Right lobe of liver (tissue), 6 donors: ENCODE data around the gene MBOAT2. TPM values are rescaled to one million over a fixed set of nuclear protein-coding genes. Genes with fewer than 3 reads are reported as not detected.

ENCODE experiments used
- ATAC-seq, 4 donors: fragments of 200-7000 bp; cut with Tn5 transposase; one replicate each; pipeline ENCODE4 v1.9.1; 2020; ENCODE audit warnings: mild to moderate bottlenecking in 4 of 4, moderate library complexity in 4 of 4
- DNase-seq, 3 donors: peaks; one replicate each; pipeline ENCODE4 v3.0.0-alpha.2; 2020
- H3K27ac ChIP-seq, 3 donors: fragments of 200-600 bp; one replicate each; pipeline ENCODE4 v1.8.0; 2022
- H3K27me3 ChIP-seq, 2 donors: fragments of 200-600 bp; one replicate each; pipeline ENCODE4 v1.8.0; 2022
- H3K36me3 ChIP-seq, 4 donors: fragments of 200-600 bp; sonication (generic) in 1 of 4; one replicate each; pipeline versions ENCODE4 v1.5.1 to v1.8.0; 2017 to 2022; ENCODE audit warnings: control low read depth in 1 of 4
- H3K4me1 ChIP-seq, 4 donors: fragments of 200-600 bp; sonication (generic) in 1 of 4; one replicate each; pipeline versions ENCODE4 v1.5.1 to v1.8.0; 2017 to 2022; ENCODE audit warnings: control low read depth in 1 of 4
- H3K4me3 ChIP-seq, 3 donors: fragments of 200-600 bp; one replicate each; pipeline ENCODE4 v1.8.0; 2022
- H3K9me3 ChIP-seq, 4 donors: fragments of 200-600 bp; sonication (generic) in 1 of 4; one replicate each; pipeline versions ENCODE4 v1.5.1 to v1.8.0; 2017 to 2022; ENCODE audit warnings: control low read depth in 1 of 4
- CTCF ChIP-seq, 4 donors: fragments of 200-600 bp in 3 of 4; fragments of 450-650 bp in 1 of 4; IDR thresholded peaks; one replicate each; pipeline versions ENCODE4 v1.5.1 to v1.8.0; 2016 to 2022; ENCODE audit warnings: antibody characterized with exemption in 4 of 4, mild to moderate bottlenecking in 2 of 4
- POLR2A ChIP-seq: fragments of 450-650 bp; IDR thresholded peaks from one replicate; pipeline ENCODE4 v1.6.1; 2017; ENCODE audit warnings: antibody characterized with exemption, mild to moderate bottlenecking
- WGBS: methylation state at CpG from one replicate; pipeline ENCODE4 v1.1.6; 2018; ENCODE audit warnings: low coverage, low lambda C conversion rate; ENCODE audit not compliant: insufficient coverage; ENCODE audit errors: missing lambda C conversion rate; 5-methylcytosine and 5-hydroxymethylcytosine counted together
- intact Hi-C, 2 donors: fragments of 100-400 bp; cut with DNase I; formaldehyde crosslinking; loops; one replicate each; pipeline versions ENCODE4 v1.11.2 to v1.14.1; 2022
- total RNA-seq, 6 experiments: library from RNA; depleted of rRNA in 2 of 6; stranded (reverse); fragments of >200 nt in 2 of 6; fragmentation: NEBNext Ultra II Directional in 3 of 6; extraction: Animal tissue kit (Norgen Biotek cat#: 25700) in 3 of 6; gene quantifications; one replicate each; pipeline versions ENCODE4 v1.1.0 to v1.2.4, GENCODE V29; 2016 to 2023
- donor health status: DM: no; HTN: yes; CAD: no.
- donor health status: DM: no; HTN: no; CAD: no.
- donor health status: DM: no; HTN: no; CAD: no.
- donor health status: DM: no; HTN: yes; CAD: no.
- donor health status: DM: no; HTN: yes; CAD: no.

MBOAT2 gene
- total RNA-seq, 6 experiments from 2014 or later = 0.50 to 1.9 (median 1.5) TPM

DNA sequence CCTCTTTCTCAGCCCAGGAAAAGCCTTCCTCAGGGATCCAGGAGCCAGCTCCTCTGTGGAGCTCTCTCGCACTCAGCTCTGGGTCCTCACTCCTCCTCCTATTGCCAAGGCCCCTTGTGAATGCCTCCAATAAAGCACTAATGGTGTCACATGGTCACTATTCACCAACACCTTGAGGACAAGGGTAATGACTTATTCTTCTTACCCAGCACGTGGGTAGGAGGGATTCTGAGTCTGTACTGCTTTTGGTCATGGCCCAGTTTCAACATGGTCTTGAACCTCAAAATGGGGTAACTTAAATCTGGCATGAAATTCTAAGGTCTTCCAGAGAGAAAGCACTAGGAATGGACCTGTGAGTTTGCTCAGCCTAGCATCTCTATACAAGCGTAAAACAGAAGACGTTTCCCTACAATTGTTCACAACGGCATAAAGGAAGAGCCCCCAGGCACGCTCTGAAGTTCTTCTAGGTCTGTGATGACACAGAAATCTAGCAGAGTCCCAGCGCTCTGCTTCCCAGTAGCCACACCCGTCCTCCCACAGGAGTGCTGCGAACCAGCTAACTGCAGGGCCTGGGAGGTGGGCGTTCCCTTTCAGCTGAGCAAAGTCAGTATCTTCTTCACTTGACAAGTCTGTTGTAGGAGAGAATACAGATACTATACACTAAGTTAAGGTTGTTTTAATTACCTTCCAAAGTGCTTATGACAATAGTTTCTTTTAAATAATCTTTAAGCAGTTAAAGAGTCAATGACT lies 151.5 kb downstream of the MBOAT2 start:
- ATAC-seq = no peak
- WGBS = 73% methylated on average over 9 of the region's 10 CpGs
- intact Hi-C loops = no loop called here

DNA sequence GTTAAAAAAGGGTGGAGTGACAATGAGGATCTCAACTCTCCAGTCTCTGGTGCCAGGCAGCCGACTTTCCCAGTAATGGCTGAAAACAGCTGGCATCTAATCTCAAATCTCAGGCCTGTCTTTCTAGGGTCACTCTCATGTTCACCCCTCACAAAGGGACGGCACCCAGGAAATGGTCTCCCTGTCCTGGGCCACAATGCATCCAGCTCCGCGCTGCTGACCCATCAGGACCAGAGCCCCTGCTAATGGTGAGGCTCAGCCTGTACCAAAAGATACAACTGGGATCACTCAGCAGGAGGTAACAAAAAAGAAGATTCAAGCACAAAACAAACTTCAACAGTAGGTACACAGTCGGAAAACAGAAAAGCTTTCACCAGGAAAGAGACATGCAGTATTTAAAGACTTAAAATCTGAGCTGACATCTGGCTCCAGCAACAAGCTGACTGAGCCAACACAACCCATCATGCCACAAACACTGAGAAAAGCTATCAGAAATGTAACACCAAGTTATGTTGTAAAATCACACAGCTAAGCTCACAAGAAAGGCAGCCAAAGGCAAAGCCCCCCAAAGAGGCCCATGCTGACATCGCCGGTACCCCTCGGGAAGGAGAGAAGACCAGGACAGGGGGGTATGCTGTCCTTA lies 152.5 kb downstream of the MBOAT2 start:
- TF ChIP-seq CTCF (IDR thresholded peaks at IDR 0.05) = no peak
- TF ChIP-seq POLR2A = no peak
- DNase-seq (no peak), ATAC-seq (no peak)
- no peak overlapping the region for H3K27ac ChIP-seq
- H3K27me3 ChIP-seq = no peaks in the 10 kb centered on the region
- H3K36me3 ChIP-seq = no peaks in the 10 kb centered on the region
- no peak overlapping the region for H3K4me3 ChIP-seq
- no peaks in the 10 kb centered on the region for H3K9me3 ChIP-seq
- 78% methylated on average over 7 of the region's 8 CpGs for whole genome bisulfite sequencing
- no peaks in the 10 kb centered on the region for H3K4me1 ChIP-seq
- intact Hi-C loops = no loop called here

More for the DNA sequence above, 151.5 kb downstream of the MBOAT2 start:
- Histone ChIP-seq H3K4me3 (no peak overlapping the region), H3K27me3 (no peaks in the 10 kb centered on the region), H3K36me3 (no peaks in the 10 kb centered on the region), H3K27ac (no peak overlapping the region), H3K9me3 (no peaks in the 10 kb centered on the region), H3K4me1 (no peaks in the 10 kb centered on the region)
- TF ChIP-seq CTCF (IDR thresholded peaks at IDR 0.05) (no peak), POLR2A (no peak)
- DNase-seq = no peak

- no peaks in the 10 kb centered on the region for H3K36me3 ChIP-seq
- intact Hi-C loops = no loop called here
- ATAC-seq (no peak), DNase-seq (no peak)
- no peak overlapping the region for H3K4me3 ChIP-seq
- no peaks in the 10 kb centered on the region for H3K27me3 ChIP-seq
- H3K9me3 ChIP-seq = no peaks in the 10 kb centered on the region
- H3K27ac ChIP-seq = no peak overlapping the region
- no peaks in the 10 kb centered on the region for H3K4me1 ChIP-seq
- TF ChIP-seq POLR2A (no peak), CTCF (IDR thresholded peaks at IDR 0.05) (no peak)
- WGBS = 82% methylated on average over 3 of the region's 4 CpGs
Observed at GRCh38 chr2:8849327-8849726, 154.2 kb downstream of the MBOAT2 start.

GRCh38 chr2:8848328-8849100 lies 155.0 kb downstream of the MBOAT2 start:
- H3K36me3 ChIP-seq = no peaks in the 10 kb centered on the region
- intact Hi-C loops = no loop called here
- no peak for ATAC-seq
- no peak for DNase-seq
- no peak overlapping the region for H3K27ac ChIP-seq
- TF ChIP-seq CTCF (IDR thresholded peaks at IDR 0.05) = no peak
- no peak for TF ChIP-seq POLR2A
- H3K27me3 ChIP-seq = no peaks in the 10 kb centered on the region
- no peak overlapping the region for H3K4me3 ChIP-seq
- 78% methylated on average over 7 of the region's 7 CpGs for WGBS
- no peaks in the 10 kb centered on the region for H3K9me3 ChIP-seq
- no peaks in the 10 kb centered on the region for H3K4me1 ChIP-seq
